Measurements from ENCODE around the gene TSPAN7.

The TSPAN7 gene

DNA sequence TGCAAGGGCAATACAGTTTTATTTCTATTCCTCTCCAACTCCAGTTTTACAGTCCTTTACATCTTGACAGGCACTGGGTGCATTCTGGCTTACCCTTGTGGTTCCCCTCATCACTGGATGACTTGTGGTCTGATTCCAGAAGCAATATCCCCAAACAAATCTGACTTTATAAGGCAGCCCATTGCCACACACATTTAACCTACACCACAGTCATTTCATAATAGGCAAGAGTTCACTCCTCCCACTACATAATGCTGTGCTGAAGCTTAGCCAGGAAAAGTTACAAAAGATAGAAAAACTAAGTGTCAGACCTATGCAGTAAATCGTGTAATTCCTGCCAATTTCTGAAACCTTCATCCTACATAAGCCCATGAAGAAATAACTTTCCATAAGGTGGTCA lies 157.0 kb downstream of the TSPAN7 start:
- no peak overlapping the region for H3K4me3 ChIP-seq
- no peak overlapping the region for H3K27ac ChIP-seq
- TF ChIP-seq, protein P1, sequence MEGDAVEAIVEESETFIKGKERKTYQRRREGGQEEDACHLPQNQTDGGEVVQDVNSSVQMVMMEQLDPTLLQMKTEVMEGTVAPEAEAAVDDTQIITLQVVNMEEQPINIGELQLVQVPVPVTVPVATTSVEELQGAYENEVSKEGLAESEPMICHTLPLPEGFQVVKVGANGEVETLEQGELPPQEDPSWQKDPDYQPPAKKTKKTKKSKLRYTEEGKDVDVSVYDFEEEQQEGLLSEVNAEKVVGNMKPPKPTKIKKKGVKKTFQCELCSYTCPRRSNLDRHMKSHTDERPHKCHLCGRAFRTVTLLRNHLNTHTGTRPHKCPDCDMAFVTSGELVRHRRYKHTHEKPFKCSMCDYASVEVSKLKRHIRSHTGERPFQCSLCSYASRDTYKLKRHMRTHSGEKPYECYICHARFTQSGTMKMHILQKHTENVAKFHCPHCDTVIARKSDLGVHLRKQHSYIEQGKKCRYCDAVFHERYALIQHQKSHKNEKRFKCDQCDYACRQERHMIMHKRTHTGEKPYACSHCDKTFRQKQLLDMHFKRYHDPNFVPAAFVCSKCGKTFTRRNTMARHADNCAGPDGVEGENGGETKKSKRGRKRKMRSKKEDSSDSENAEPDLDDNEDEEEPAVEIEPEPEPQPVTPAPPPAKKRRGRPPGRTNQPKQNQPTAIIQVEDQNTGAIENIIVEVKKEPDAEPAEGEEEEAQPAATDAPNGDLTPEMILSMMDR (IDR thresholded peaks at IDR 0.05) = no peak
- no peak for DNase-seq (ENCODE audit: low spot score)

DNA sequence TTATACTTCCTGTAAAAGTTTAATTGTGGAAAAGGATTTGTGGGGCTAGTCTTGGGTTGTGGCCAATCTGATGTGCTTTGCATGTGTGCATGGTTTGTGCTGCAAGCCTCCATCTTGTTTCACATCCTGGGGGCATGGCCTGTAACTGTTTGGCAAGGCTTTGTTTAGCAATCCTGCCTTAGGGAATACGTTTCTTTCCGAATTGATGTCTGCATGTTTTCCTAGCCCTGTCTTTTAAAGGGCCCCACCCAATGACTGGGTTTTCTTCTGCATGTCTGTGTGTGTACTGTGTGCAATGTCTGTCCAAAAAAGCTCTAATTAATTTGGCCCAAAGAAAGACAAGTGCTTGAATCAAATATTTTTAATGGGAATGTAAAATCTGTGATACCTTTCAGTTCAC lies 165.3 kb downstream of the TSPAN7 start:
- DNase-seq (ENCODE audit: low spot score) = no peak
- no peak overlapping the region for H3K27ac ChIP-seq
- TF ChIP-seq, protein P1 (IDR thresholded peaks at IDR 0.05) = no peak
- no peak overlapping the region for H3K4me3 ChIP-seq

DNA sequence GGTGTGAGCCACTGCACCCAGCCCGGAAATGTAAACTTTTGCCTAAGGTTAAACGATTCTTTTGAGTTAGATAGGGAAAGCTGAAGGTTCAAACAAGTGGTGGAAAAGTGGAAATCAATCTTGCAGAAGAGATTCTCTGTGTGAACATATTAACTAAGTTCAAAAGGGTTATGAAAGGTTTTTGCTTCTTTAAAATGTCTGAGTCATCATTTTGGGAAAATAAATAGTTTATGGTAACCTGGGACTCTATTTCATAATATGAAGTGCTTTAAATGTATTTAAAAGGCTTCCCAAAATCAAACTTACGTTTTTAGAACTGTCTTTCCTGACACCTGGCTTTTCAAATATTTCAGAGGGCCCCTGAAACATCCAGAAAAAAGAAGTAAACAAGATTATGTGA lies 166.3 kb downstream of the TSPAN7 start:
- H3K4me3 ChIP-seq = no peak overlapping the region
- TF ChIP-seq, protein P1 (IDR thresholded peaks at IDR 0.05) = no peak
- H3K27ac ChIP-seq = no peak overlapping the region
- no peak for DNase-seq (ENCODE audit: low spot score)

DNA sequence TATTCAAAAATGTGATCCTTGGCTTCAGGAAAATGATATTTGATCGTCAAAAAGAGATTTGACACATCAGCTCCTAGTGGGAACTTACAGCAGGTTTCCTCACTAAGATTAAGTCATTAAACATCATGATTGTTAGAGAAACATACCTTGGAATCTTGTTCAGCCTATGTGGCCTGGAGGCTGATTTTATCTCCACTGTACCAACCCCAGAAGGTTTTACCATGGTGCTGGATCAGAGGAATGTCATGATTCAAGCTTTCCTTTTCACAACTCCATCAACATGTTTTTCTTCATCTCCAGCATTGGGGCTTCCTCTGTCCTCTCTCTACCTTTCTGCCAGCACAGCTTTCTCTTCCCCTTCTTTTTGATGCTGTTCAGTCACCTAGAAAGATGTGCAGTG lies 171.5 kb downstream of the TSPAN7 start:
- TF ChIP-seq, protein P1 (IDR thresholded peaks at IDR 0.05) = no peak
- Histone ChIP-seq H3K4me3 (no peak overlapping the region), H3K27ac (no peak overlapping the region)
- no peak for DNase-seq (ENCODE audit: low spot score)

Data from coronary artery (tissue), 2 donors.